Trophoblast cell (in vitro differentiated cells and primary cell): ENCODE results near the gene ITSN2.

Source experiments
- DNase-seq, 2 donors: peaks; one replicate each; pipeline ENCODE4 v3.0.0-alpha.2; 2016
- H2AFZ ChIP-seq: 2 replicates; pipeline ENCODE4 v1.6.1; 2013; ENCODE audit warnings: low read length, moderate library complexity, mild to moderate bottlenecking; ENCODE audit not compliant: insufficient read depth, poor library complexity
- H2AK5ac ChIP-seq: 2 replicates; pipeline ENCODE4 v1.6.1; 2013; ENCODE audit warnings: mild to moderate bottlenecking, low read length
- H2BK120ac ChIP-seq: 2 replicates; pipeline ENCODE4 v1.6.1; 2013; ENCODE audit warnings: low read length, mild to moderate bottlenecking, moderate library complexity; ENCODE audit not compliant: insufficient read depth, poor library complexity
- H2BK12ac ChIP-seq: 2 replicates; pipeline ENCODE4 v1.6.1; 2013; ENCODE audit warnings: mild to moderate bottlenecking, low read length, moderate library complexity
- H2BK5ac ChIP-seq: 2 replicates; pipeline ENCODE4 v1.6.1; 2013; ENCODE audit warnings: low read length, low read depth, moderate library complexity, mild to moderate bottlenecking; ENCODE audit not compliant: poor library complexity
- H3K14ac ChIP-seq: 2 replicates; pipeline ENCODE4 v1.6.1; 2013; ENCODE audit warnings: mild to moderate bottlenecking, low read length
- H3K18ac ChIP-seq: 2 replicates; pipeline ENCODE4 v1.6.1; 2013; ENCODE audit warnings: mild to moderate bottlenecking, low read length
- H3K23ac ChIP-seq: 2 replicates; pipeline ENCODE4 v1.6.1; 2013; ENCODE audit warnings: low read length
- H3K27ac ChIP-seq: 2 replicates; pipeline ENCODE4 v1.5.1; 2013; ENCODE audit warnings: low read depth, mild to moderate bottlenecking, inconsistent platforms, low read length, moderate library complexity
- H3K27me3 ChIP-seq: 2 replicates; pipeline ENCODE4 v1.6.1; 2013; ENCODE audit warnings: inconsistent platforms, mild to moderate bottlenecking, low read length, moderate library complexity; ENCODE audit not compliant: insufficient read depth
- H3K36me3 ChIP-seq, 2 experiments: 1 replicate in 1 of 2; 2 replicates in 1 of 2; pipeline ENCODE4 v1.6.1; 2013; ENCODE audit warnings: low read length in 2 of 2, mild to moderate bottlenecking in 2 of 2, moderate library complexity in 1 of 2; ENCODE audit not compliant: insufficient read depth in 2 of 2, control insufficient read depth in 1 of 2
- H3K4ac ChIP-seq: 2 replicates; pipeline ENCODE4 v1.6.1; 2013; ENCODE audit warnings: low read depth, mild to moderate bottlenecking, low read length, moderate library complexity
- H3K4me1 ChIP-seq, 2 experiments: 1 replicate in 1 of 2; 2 replicates in 1 of 2; pipeline ENCODE4 v1.6.1; 2013; ENCODE audit warnings: low read length in 2 of 2, mild to moderate bottlenecking in 2 of 2, moderate library complexity in 1 of 2; ENCODE audit not compliant: insufficient read depth in 2 of 2, control insufficient read depth in 1 of 2
- H3K4me2 ChIP-seq: 2 replicates; pipeline ENCODE4 v1.6.1; 2013; ENCODE audit warnings: inconsistent platforms, mild to moderate bottlenecking, low read length, moderate library complexity
- H3K4me3 ChIP-seq: 2 replicates; pipeline ENCODE4 v1.5.1; 2013; ENCODE audit warnings: mild to moderate bottlenecking, low read depth, low read length, inconsistent platforms
- H3K79me1 ChIP-seq: one replicate; pipeline ENCODE4 v1.6.1; 2013; ENCODE audit warnings: low read length
- H3K79me2 ChIP-seq: 2 replicates; pipeline ENCODE4 v1.6.1; 2013; ENCODE audit warnings: low read length, mild to moderate bottlenecking; ENCODE audit not compliant: control insufficient read depth, insufficient read depth, poor library complexity
- H3K9ac ChIP-seq: 2 replicates; pipeline ENCODE4 v1.6.1; 2013; ENCODE audit warnings: mild to moderate bottlenecking, low read length
- H3K9me3 ChIP-seq: 2 replicates; pipeline ENCODE4 v1.6.1; 2013; ENCODE audit warnings: low read depth, mild to moderate bottlenecking, control low read depth, inconsistent platforms, low read length; ENCODE audit not compliant: insufficient read depth
- H4K12ac ChIP-seq: 2 replicates; pipeline ENCODE4 v1.6.1; 2013; ENCODE audit warnings: low read depth, mild to moderate bottlenecking, low read length, moderate library complexity
- H4K8ac ChIP-seq: 2 replicates; pipeline ENCODE4 v1.6.1; 2013; ENCODE audit warnings: low read depth, mild to moderate bottlenecking, low read length, moderate library complexity
- H4K91ac ChIP-seq: one replicate; pipeline ENCODE4 v1.6.1; 2013; ENCODE audit warnings: low read depth, mild to moderate bottlenecking, low read length, moderate library complexity
- WGBS: extraction: QIAGEN DNeasy Blood & Tissue Kit; methylation state at CpG from one replicate; pipeline ENCODE4 v1.1.7; 2013; ENCODE audit warnings: missing lambda C conversion rate; ENCODE audit not compliant: insufficient read length, insufficient coverage; ENCODE audit errors: extremely low coverage; 5-methylcytosine and 5-hydroxymethylcytosine counted together

Gene ITSN2

GRCh38 chr2:24225499-24226242 is 134.7 kb downstream of the ITSN2 start:
- Histone ChIP-seq H4K91ac (no peak overlapping the region), H3K18ac (no peak overlapping the region), H3K9me3 (peaks cover 2% of the 10 kb centered on the region), H3K27ac (no peak overlapping the region), H2BK120ac (no peak overlapping the region), H3K23ac (no peak overlapping the region), H3K4ac (no peak overlapping the region), H3K79me1 (no peaks in the 10 kb centered on the region), H2BK12ac (no peak overlapping the region), H3K4me2 (no peak overlapping the region), H3K4me1 (no peaks in the 10 kb centered on the region), H4K8ac (no peak overlapping the region), H3K9ac (no peak overlapping the region), H3K36me3 (no peaks in the 10 kb centered on the region), H2BK5ac (no peak overlapping the region), H3K4me3 (no peak overlapping the region), H2AK5ac (no peak overlapping the region), H3K79me2 (no peaks in the 10 kb centered on the region), H4K12ac (no peak overlapping the region), H3K27me3 (no peaks in the 10 kb centered on the region), H2AFZ (no peak overlapping the region), H3K14ac (no peak overlapping the region)
- peak in 1 of 2 donors; percentile 40 for DNase-seq
- WGBS, result no CpG with 5 or more reads among the region's 9 CpGs

GRCh38 chr2:24222946-24223345 is 137.4 kb downstream of the ITSN2 start:
- Histone ChIP-seq H3K4me1 (no peaks in the 10 kb centered on the region), H4K12ac (no peak overlapping the region), H3K36me3 (peaks cover 0 to 4% of the 10 kb centered on the region in 2 experiments), H4K8ac (no peak overlapping the region), H3K4ac (no peak overlapping the region), H2AFZ (no peak overlapping the region), H3K79me1 (no peaks in the 10 kb centered on the region), H3K4me3 (no peak overlapping the region), H2BK12ac (no peak overlapping the region), H3K14ac (no peak overlapping the region), H2AK5ac (no peak overlapping the region), H4K91ac (no peak overlapping the region), H3K79me2 (no peaks in the 10 kb centered on the region), H3K23ac (no peak overlapping the region), H3K18ac (no peak overlapping the region), H3K27me3 (no peaks in the 10 kb centered on the region), H3K9ac (no peak overlapping the region), H3K9me3 (peaks cover 2% of the 10 kb centered on the region), H3K4me2 (no peak overlapping the region), H3K27ac (no peak overlapping the region), H2BK120ac (no peak overlapping the region), H2BK5ac (no peak overlapping the region)
- no peak for DNase-seq
- WGBS, result no CpG with 5 or more reads among the region's 6 CpGs

DNA sequence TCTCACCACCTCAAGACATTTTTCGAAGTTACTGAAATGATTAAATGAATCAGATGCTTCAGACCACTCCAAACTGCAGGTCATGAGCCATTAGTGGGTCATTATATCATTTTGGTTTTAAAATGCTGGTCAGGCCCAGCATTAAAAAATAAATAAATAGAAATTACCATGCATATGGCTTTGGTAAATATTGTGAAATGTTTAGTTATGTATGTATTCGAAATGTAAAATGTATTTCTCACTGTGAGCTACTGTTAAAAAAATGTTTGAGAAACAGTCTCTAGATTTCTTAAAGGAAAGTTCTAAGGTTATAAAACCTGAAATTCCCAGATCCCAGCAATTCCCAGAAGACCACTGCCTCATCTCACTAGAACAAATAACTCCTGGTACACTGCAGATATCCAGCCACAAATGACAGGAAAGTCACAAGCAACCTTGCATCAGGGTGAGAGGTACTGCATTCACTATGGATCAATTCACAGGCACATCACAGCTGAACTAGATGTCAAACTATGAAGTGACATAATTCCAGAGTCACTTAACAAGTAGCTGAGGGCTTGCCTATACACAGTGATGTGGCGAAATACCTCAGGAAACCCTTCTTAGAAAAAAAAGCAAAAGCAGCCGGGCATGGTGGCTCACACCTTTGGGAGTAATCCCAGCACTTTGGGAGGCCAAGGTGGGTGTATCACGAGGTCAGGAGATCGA is 138.8 kb downstream of the ITSN2 start:
- no peak overlapping the region for H3K9ac ChIP-seq
- no peak overlapping the region for H3K18ac ChIP-seq
- peaks cover 0 to 6% of the 10 kb centered on the region in 2 experiments for H3K36me3 ChIP-seq
- H2BK5ac ChIP-seq, result no peak overlapping the region
- no peak overlapping the region for H3K4me2 ChIP-seq
- H3K4me1 ChIP-seq, result no peaks in the 10 kb centered on the region
- no peaks in the 10 kb centered on the region for H3K79me2 ChIP-seq
- DNase-seq, result peak in 1 of 2 donors; percentile 59
- H2AFZ ChIP-seq, result no peak overlapping the region
- no peak overlapping the region for H3K4ac ChIP-seq
- no peak overlapping the region for H3K4me3 ChIP-seq
- H3K27me3 ChIP-seq, result no peaks in the 10 kb centered on the region
- H4K91ac ChIP-seq, result no peak overlapping the region
- no peak overlapping the region for H4K12ac ChIP-seq
- H3K23ac ChIP-seq, result no peak overlapping the region
- no peak overlapping the region for H4K8ac ChIP-seq
- H2BK12ac ChIP-seq, result no peak overlapping the region
- no peak overlapping the region for H3K27ac ChIP-seq
- no peak overlapping the region for H2AK5ac ChIP-seq
- H3K9me3 ChIP-seq, result peaks cover 2% of the 10 kb centered on the region
- no peak overlapping the region for H3K14ac ChIP-seq
- 100% methylated on average over 1 of the region's 6 CpGs for WGBS
- H2BK120ac ChIP-seq, result no peak overlapping the region
- H3K79me1 ChIP-seq, result no peaks in the 10 kb centered on the region

- Histone ChIP-seq H4K12ac (no peak overlapping the region), H2BK120ac (no peak overlapping the region), H2BK5ac (no peak overlapping the region), H3K4me1 (no peaks in the 10 kb centered on the region), H4K8ac (no peak overlapping the region), H3K9ac (no peak overlapping the region), H4K91ac (no peak overlapping the region), H2AK5ac (no peak overlapping the region), H3K79me1 (no peaks in the 10 kb centered on the region), H3K27me3 (no peaks in the 10 kb centered on the region), H3K36me3 (peaks cover 0 to 9% of the 10 kb centered on the region in 2 experiments), H3K23ac (peak overlapping the region; percentile 58), H3K18ac (no peak overlapping the region), H3K4ac (no peak overlapping the region), H3K4me3 (no peak overlapping the region), H3K79me2 (no peaks in the 10 kb centered on the region), H3K4me2 (no peak overlapping the region), H3K9me3 (peaks cover 2% of the 10 kb centered on the region), H2AFZ (no peak overlapping the region), H2BK12ac (no peak overlapping the region), H3K14ac (no peak overlapping the region), H3K27ac (no peak overlapping the region)
- no CpG with 5 or more reads among the region's 20 CpGs for WGBS
- no peak for DNase-seq
Measured at GRCh38 chr2:24220554-24221291, 139.6 kb downstream of the ITSN2 start.
